Bone marrow (tissue), 2 donors: ENCODE data around the gene PLXNC1.
A peak's percentile ranks its signal among the peaks of the same experiment; 100 is the strongest.

Source experiments
- DNase-seq, 2 donors: peaks; one replicate each; lab custom pipeline; 2025; lab: John Stamatoyannopoulos, UW

The PLXNC1 gene

DNA sequence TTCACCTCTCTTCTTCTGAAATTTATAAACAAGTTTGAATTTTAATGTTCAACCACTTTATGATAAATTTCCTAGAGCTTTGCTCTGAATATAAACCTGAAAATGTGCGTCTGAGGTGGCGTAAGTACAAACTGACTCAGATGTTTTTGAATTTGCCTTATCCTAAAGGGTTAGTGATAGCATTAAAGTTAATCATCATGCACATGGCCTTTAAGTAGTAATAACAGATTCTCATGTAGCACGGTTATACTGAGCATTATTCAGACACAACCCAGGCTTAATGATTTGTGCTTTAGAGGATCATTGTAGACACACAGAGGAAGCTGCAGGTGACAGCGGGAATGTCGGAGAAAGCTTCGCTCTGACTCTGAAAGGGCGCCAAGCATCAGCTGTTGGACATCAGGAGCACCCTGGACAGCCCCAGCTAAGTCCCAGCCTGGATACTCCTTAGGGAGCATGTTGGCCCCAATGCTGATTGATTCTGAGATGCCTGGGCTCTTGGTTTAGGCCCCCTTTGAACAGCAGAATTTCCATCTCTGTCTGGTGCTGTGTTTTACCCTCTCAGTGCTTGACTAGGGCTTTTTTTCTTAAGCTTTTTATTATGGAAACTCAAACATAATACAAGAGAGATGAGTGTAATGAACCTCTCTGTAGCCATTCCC, 91.1 kb downstream of the PLXNC1 start:
- no peak for DNase-seq

DNA sequence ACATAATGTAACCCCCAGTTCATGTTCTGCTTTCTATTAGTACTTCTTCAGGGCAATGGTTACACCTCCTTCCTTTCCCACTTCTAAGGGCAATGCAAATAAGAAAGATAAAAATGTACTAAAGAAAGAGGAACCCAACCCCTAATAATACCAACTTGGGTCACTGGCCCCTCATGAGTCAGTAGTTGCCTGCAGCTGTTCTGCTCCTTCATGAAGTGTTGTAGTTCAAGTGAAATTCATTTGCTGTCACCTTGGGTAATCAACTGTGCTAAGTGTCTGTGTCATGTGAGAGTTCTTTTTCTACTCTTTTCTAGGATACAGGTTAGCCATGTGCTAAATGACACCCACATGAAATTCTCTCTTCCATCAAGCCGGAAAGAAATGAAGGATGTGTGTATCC, 91.8 kb downstream of the PLXNC1 start:
- peak in 1 of 2 donors; percentile 94 for DNase-seq

DNA sequence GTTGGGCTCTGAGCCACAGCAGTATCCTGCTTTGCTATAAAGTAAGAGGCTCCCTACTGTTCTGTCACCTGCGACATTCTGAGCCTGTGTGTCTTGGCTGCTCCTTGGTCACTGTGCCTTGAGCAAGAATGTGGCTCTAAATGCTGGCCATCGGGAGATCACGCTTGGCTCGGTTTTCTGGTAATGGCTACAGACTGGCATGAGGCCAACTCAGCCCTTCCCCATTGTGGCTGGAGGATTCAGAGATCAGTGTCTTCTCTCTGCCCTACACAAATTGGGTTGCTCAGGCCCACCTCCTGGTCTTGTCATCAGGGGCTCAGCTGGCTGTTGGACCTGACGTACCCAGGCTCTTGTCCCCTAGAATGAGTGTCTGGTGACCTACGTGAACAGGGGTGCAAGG, 94.5 kb downstream of the PLXNC1 start:
- no peak for DNase-seq

DNA sequence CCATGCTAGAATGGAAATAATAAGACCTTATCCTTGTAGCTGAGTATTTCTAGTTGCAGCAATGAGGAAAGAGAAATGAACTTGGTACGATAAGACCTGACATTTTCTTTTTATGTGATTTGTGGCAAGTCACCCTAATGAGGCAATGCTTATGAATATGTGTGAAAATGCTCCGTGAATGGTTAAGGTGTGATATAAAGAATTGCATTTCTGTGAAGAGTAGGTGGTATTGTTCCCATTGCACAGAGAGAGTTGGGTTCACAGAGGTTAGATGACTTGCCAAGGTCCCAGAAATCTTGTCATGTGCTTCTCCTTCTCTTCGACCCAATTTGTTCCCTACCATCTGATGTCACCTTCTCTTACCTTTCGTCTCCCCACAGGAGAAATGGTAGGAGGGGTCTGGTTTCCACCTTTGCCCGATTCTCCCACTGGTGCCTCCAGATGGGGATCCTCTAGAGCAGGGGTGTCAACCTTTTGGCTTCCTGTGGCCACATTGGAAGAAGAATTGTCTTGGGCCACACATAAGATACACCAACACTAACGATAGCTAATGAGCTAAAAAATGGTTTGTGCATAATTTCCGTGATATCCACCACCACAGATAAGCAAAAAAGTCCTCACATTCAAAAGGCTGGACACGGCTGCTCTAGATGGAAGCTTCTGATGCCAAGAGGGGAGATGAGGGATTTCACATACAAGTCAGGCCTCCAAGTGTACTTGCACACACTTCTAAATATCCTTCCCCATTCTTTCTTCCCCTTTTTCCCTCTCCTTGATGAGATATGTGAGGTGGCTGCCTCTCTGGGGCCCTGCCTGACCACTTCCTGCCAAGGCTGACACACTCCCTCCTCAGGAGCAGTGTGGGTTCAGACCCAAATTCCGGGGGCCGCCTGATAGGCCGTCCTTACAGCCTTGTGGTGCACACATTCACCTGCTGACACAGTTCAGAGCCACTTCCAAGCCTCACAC, 96.1 kb downstream of the PLXNC1 start:
- DNase-seq, result peak; percentile 25 to 88

DNA sequence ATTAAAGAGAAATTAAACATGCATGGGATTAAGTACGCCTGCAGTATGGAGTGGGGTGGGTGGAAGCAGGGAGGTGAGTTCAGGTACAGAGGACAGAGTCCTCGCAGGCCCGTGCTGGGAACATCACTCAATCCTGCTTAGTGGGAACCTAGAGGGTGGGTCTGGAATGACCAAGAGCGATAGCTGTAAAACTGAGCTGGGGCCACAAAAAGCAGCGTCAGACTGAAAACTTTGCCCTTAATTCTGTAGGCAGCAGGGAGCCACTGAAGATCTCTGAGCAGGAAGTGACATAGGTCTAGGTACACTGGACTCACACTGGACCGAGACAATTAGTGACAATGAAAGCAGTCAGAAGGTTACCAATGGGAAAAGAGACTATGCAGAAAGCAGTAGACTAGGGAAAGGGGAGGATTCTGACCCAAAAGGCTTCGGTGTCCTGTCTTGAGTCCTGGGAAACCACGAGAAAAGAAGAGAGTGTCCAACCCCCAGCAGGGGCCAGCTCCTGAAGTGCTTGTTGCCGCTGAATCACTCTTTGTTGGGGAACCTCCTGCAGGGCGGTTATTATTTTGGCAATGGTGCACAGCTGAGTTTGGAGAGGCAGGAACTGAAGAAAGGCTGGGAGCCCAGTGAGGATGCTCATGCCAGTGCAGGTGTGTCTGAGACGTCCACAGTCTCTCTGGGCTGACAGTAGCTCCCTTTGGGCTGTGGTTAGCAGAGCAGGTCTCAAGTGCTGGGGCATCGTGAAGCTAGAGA, 97.4 kb downstream of the PLXNC1 start:
- DNase-seq, result no peak

DNA sequence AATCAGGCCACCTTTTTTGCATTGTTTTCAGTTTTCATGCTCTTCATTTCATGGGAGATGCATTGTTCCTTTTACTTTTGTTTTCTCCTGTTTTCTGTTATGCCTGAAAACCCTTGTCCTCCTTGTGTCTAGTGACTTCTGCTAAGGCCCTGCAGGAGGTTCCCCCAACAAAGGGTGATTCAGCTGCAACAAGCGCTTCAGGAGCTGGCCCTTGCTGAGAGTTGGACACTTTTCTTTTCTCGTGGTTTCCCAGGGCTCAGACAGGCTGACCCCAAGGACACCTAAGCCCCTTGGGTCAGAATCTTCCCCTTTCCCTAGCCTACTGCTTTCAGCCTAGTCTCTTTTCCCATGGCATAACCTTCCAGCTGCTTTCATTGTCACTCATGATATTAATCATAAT, 98.9 kb downstream of the PLXNC1 start:
- DNase-seq, result peak in 1 of 2 donors; percentile 44

DNA sequence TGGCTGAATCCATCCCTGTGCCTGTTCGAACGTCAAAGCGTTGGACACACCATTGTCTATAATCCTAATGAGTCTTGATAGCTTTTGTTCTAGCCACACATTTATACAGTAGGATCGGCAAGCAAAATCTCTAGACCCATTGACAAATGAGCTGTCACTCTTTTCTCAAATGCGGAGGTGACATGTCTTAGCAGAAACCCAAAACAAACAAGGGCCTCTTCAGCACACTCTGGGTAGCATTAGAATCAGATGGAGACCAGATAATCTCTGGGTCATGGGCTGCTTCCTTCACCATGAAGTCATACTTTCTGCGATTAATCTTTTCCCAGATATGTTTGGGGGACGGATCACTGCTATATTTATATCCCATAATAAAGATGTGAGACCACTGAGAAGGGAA, 100.2 kb downstream of the PLXNC1 start:
- DNase-seq, result no peak

DNA sequence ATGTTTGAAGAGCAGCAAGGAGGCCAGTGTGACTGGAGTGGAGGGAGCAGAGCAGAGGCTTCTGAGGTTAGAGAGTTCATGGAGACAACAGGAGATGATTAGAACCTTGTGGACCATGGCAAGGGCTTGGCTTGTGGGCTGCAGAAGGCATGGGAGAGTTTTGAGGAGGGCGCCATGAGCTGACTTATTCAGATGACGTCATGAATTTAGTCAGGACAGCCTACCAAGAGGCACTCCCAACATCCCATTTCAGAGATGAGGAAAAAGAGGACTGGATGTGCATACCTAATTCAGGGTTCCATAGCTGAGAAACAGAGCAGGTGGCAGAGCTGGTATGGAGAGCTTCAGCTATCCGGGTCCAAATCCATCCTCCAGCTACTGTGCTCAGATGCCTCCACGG, 101.8 kb downstream of the PLXNC1 start:
- no peak for DNase-seq

DNA sequence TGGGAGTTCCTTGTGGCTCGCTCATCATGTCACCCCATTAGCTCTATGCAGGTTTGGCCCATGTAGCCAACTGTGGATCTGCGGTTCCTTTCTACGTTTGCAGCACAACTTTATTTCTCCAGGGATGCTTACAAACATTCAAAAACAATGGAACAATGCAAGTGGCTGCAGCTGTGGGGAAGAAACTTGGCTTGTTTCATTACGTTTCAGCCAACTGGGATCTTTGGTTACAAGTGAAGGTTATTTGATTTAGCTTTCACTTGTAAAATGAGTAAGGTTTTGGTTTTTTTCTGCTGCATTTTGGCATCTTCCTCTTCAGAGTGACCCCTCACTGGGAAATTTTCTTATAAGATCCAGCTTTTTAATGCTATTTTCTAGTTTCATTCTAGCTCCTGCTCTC, 105.9 kb downstream of the PLXNC1 start:
- no peak for DNase-seq

DNA sequence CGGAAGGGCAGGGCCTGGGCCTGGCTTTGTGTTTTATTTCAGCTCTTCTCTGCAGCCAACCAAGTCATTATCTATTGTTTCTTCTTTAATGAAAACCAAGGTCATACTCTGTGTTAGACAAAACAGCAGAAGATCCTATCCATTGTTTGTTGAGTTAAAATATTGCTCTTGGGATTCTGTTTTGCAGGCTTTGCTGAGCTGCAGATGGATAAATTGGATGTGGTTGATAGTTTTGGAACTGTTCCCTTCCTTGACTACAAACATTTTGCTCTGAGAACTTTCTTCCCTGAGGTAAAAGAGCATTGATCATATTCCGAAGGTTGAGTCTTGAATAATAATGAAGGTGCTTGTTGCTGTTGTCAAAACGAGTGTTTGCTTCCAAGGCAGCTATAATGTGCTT, 106.6 kb downstream of the PLXNC1 start:
- DNase-seq, result no peak

DNA sequence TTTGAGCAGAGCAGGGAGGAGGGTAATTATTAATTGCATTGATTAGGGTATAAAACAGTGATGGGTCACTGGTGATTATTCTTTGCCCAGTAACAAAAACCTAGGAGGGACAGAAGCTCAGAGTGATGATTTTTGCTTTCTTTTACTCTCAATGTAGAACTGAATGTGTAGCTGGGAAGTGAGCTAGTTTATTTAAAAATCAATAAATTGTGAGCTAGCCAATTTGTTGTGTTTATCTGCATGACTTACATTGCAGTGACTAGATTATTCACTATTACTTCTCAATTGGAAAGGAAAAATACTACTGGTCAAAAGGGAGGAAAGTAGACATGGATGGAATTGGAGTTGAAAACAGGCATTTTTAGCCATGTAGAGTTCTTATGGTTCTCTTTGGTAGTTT, 107.1 kb downstream of the PLXNC1 start:
- no peak for DNase-seq

DNA sequence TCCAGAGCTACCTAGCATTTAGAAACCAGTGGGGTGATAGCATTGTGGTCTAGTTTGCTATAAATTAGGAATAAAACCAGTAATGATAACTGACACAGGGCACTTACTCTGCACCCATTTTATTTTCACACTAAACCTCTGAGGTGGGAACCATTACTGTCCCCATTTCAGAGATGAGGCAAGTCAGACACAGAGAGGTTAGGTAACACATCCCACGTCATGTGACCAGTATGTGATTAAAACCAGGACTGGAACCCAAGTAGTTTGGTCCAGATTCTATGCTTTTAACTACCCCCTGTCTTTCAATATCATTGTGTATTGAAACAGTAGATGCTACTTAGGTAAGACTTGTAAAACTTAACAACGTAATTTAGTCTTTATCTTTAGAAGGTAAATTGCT, 110.2 kb downstream of the PLXNC1 start:
- DNase-seq, result no peak

DNA sequence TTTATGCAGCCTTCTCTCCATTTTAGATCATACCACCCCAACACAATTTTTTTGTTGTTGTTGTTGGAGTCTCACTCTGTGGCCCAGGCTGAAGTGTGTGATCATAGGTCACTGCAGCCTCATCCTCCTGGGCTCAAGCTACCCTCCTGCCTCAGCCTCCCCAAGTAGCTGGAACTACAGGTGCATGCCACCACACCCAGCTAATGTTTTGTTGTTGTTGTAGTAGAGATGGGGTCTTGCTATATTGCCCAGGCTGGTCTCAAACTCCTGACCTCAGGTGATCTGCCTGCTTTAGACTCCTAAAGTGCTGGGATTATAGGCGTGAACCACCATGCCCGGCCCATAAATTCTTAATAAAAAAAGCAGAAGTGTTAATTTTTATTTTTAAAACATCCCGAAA, 111.6 kb downstream of the PLXNC1 start:
- no peak for DNase-seq

DNA sequence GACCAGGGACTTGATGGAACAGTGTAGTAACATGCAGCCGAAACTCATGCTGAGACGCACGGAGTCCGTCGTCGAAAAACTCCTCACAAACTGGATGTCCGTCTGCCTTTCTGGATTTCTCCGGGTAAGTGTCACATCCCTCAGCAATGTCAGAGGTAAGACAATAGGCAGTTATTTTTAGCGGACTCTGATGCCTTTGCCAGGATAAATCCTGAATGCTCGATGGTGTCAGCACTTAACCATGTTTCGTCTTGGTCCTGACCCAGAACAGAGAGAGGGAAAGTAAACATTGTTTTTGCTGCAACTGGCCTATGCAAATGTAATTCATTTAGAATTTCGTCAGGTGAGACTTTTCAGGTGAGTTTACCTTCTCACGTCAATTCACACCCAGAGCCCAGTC, 112.3 kb downstream of the PLXNC1 start:
- DNase-seq, result no peak

DNA sequence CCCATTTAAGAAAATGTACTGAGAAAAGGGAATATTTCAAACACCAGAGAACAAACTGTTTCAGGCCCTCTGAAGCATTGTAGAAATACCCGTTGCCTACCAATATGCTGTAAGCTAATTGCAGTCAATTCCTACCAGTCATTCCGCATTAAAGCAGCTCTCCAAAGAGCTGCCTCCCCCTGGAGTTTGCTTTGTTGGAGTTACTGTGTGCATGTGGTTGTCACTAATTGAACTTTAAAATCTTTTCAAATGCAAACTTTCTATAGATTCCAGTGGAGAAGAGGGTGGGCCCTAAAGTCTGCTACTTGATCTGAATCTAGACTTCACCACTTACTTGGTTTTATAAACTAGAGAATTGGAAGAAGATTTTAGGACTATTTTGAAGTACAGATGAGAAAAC, 112.7 kb downstream of the PLXNC1 start:
- no peak for DNase-seq

DNA sequence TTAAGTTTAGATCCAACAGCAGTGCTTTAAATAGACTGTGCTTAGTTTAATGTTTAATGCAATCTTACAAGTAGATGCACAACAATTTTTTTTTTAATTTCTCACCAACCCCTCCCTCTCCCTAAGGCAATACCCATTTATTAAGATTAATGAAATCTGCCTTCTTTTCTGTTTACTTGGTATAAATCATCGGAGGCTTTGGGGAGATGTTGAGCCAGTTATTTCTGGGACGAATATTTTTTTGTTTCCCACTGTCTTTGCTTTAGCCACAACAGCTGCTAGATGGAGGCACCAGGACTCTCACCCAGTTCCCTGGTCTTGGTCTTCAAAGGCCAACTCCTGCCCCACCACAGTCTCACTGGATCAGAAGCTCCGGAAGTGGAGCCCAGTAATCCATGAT, 113.4 kb downstream of the PLXNC1 start:
- no peak for DNase-seq

DNA sequence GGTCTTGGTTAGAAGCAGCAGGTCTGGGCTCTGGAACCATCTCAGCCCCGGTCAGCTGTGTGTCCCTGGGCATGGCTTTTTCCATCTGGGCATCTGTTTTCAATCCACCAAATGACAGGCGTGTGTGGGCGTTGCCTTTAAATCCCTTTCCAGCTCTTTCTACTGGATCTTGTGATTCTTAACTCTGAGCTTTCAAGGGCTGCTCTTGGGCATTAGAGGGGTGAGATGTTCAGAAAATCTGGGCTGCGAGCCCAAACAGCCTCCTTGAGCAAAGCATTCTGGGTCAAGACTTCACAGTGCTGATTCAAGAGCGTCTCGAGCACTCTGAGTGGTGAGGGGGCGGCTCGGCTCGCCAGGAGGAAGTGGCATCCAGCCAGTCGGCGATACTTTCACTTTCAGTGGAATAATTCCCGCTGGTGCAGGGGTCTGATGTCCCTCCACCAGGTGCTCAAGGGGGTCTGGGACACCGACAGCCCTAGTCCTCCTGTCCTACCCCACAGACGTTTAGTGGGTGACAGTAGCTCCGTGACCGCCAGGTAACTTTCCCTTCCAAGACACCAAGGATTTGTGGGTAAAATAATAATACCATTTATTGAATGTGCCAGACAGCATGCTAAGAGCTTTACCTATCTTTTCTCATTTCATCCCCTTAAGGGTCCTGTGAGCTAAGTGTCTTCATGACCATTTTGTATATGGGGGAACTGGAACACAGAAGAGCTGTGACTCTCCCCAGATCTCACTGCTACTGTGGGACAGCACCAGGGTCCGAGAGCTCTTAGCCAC, 114.0 kb downstream of the PLXNC1 start:
- DNase-seq, result peak; percentile 21 to 79

DNA sequence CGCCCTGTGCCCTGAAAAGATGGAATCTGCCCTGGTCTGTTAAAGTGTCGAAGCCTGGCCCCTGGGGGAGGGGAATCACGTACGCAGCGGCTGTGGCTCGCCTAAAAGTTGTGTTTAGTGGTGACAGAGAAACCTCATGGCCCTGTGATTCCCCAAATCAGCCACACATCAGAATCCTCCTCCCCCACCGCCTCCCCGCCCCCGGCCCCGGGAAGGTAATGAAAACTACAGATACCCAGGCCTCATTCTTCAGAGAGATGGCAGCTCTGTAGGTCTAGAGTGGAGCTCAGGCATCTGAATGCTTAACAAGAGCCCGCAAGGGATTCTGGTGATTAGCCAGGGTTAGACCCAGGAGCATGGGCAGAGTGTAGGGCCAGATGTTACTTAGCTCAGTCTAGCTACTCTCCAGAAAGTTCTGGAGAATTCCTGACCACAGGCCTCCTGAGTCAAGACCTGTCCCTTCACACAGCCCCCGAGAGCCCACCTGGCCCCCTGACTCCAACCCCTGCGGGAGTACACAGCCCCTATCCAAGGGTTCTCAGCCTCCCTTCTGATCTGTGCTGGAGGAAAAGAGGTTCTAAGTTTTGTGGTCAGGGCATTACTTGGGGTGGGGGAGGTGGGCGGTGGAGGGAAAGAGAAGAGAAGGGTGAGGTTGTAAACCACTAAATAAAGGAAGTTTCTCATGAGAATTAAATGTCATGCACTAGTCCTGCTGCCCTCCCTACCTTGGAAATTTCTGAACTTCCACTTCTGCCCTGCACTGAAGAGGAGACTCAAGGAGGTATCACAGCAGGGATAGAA, 114.8 kb downstream of the PLXNC1 start:
- DNase-seq, result peak in 1 of 2 donors; percentile 72

DNA sequence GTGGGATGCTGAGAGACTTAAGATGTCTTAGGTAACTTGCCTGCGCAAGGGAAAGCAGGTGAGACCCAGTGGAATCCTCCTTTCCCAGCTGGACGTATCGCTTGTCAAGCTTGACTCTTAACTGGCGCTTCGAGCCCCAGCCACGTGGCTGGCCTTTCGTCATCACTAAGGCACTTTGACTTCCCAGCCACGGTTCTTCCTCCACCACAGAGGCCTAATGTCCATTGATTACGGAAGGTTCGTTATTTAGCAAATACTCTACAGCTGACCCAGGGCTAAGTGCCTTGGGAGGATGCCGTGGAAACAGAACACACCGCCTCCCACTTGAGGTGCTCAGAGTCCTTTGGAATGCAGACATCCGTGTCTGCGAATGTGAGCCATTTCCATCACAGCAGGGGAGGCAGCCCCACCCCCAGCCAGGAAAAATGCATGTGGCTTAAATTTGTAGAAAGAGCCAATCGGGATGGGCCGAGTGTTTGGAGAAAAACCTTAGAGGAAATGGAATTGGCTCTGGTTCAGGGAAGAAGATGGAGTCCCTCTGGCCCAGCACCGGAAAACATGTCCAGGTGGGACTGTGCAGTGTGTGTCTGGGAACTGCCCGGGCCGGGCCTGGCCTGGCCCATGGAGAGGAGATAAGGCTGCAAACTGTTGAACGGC, 115.7 kb downstream of the PLXNC1 start:
- DNase-seq, result no peak

DNA sequence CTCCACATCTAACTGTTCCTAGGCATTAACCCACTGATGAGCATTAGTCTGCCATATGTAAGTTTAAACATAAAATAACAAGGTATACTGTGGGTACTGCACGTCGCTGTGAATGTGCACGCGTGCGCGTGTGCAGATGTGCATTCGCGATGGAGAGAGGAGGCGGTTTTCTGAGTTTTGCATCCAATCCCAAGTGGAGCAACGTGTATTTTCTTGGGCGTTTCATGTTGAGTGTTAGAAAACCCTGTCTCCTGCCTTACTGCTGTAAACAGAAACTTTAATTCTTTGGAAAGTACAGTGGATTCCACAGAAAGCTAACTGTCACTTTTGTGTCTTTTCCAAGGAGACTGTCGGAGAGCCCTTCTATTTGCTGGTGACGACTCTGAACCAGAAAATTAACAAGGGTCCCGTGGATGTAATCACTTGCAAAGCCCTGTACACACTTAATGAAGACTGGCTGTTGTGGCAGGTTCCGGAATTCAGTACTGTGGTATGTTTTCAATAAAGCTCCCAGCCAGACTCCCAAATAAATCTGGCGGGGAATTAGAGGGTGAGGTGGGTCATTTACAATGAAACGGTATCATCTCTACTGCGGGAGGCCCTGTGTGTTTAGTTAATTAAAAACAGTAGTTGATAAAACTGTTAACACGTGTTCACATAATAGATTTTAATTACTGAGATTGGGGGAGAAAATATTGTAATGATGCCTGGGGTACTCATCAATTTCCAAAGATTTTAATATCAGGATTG, 116.5 kb downstream of the PLXNC1 start:
- DNase-seq, result no peak
